GM18858 (cell line): ENCODE results near the gene PREX1.
A peak's percentile ranks its signal among the peaks of the same experiment; 100 is the strongest.
"Not testable (repeated sequence)": the region's sequence is repeated elsewhere in the genome, so short reads cannot be mapped to it uniquely, and the experiment has no call there.

Experiments used
- ATAC-seq: cut with Tn5 transposase; IDR thresholded peaks from one replicate; pipeline ENCODE4 v1.9.1; 2021; ENCODE audit not compliant: unreplicated experiment

Gene PREX1

GRCh38 chr20:48826883-48827771, 672 bp downstream of the PREX1 start:
- peak; percentile 2 for ATAC-seq

- not testable (repeated sequence) for ATAC-seq
These were observed 1.3 kb downstream of the PREX1 start for GRCh38 chr20:48826480-48826879.

- no peak for ATAC-seq
These were observed 1.7 kb downstream of the PREX1 start for GRCh38 chr20:48826069-48826468.

- no peak for ATAC-seq
These were observed 2.3 kb downstream of the PREX1 start for GRCh38 chr20:48825566-48825920.

GRCh38 chr20:48824830-48825565, 2.8 kb downstream of the PREX1 start:
- no peak for ATAC-seq

GRCh38 chr20:48823960-48824498, 3.8 kb downstream of the PREX1 start:
- ATAC-seq = no peak

GRCh38 chr20:48823476-48823875, 4.3 kb downstream of the PREX1 start:
- ATAC-seq = no peak

- no peak for ATAC-seq
These were observed 4.9 kb downstream of the PREX1 start for GRCh38 chr20:48822879-48823385.

GRCh38 chr20:48822178-48822577, 5.6 kb downstream of the PREX1 start:
- no peak for ATAC-seq

- ATAC-seq = no peak
These were observed 6.4 kb downstream of the PREX1 start for GRCh38 chr20:48821261-48821920.

GRCh38 chr20:48820649-48820973, 7.2 kb downstream of the PREX1 start:
- no peak for ATAC-seq

- ATAC-seq = no peak
These were observed 7.8 kb downstream of the PREX1 start for GRCh38 chr20:48819821-48820648.

GRCh38 chr20:48819089-48819488, 8.7 kb downstream of the PREX1 start:
- ATAC-seq = no peak

- ATAC-seq = no peak
These were observed 9.3 kb downstream of the PREX1 start for GRCh38 chr20:48818481-48818987.

- no peak for ATAC-seq
These were observed 9.8 kb downstream of the PREX1 start for GRCh38 chr20:48818031-48818370.

GRCh38 chr20:48817367-48818030, 10.3 kb downstream of the PREX1 start:
- ATAC-seq = no peak

- no peak for ATAC-seq
These were observed 11.3 kb downstream of the PREX1 start for GRCh38 chr20:48816282-48817205.

GRCh38 chr20:48815537-48815936, 12.3 kb downstream of the PREX1 start:
- ATAC-seq = no peak

GRCh38 chr20:48814633-48815032, 13.2 kb downstream of the PREX1 start:
- no peak for ATAC-seq
